Cardiac muscle cell (in vitro differentiated cells and primary cell): ENCODE data around the gene STIM2. TPM values are rescaled to one million over a fixed set of nuclear protein-coding genes. Genes with fewer than 3 reads are reported as not detected.

ENCODE experiments used
- DNase-seq, 2 donors: peaks; one replicate each; pipeline versions ENCODE4 v3.0.0 to v3.0.0-alpha.2; 2010 to 2017; ENCODE audit warnings: low read depth in 1 of 2, low spot score in 1 of 2
- H3K27ac ChIP-seq: fragments of 200-600 bp; sonication (generic); 2 replicates; pipeline ENCODE4 v1.5.1; 2016
- H3K27me3 ChIP-seq: fragments of 200-600 bp; sonication (generic); 2 replicates; pipeline ENCODE4 v1.6.0; 2016; ENCODE audit warnings: control low read depth
- H3K36me3 ChIP-seq: fragments of 200-600 bp; sonication (generic); 2 replicates; pipeline ENCODE4 v1.5.1; 2016; ENCODE audit warnings: control low read depth
- H3K4me1 ChIP-seq: fragments of 200-600 bp; sonication (generic); 2 replicates; pipeline ENCODE4 v1.8.1; 2017; ENCODE audit warnings: low read depth, mild to moderate bottlenecking, mixed run types
- H3K4me3 ChIP-seq: fragments of 200-600 bp; sonication (generic); 2 replicates; pipeline ENCODE4 v1.5.1; 2016; ENCODE audit warnings: mild to moderate bottlenecking
- H3K9me3 ChIP-seq: fragments of 200-600 bp; sonication (generic); 2 replicates; pipeline ENCODE4 v1.5.1; 2017; ENCODE audit warnings: low read depth, mild to moderate bottlenecking, control low read depth
- CTCF ChIP-seq: IDR thresholded peaks from 2 replicates; pipeline ENCODE4 v1.5.1; 2012; ENCODE audit warnings: low read depth, mild to moderate bottlenecking, low read length
- polyA plus RNA-seq: library from polyadenylated mRNA; unstranded; fragments of >200 nt; fragmentation: Nextera tagmentation; extraction: Ambion mirVana; gene quantifications from 2 replicates; pipeline ENCODE4 v1.2.1, GENCODE V29; 2016
- total RNA-seq: library from RNA; depleted of rRNA; stranded (reverse); fragments of >200 nt; gene quantifications from 2 replicates; pipeline ENCODE4 v1.2.3, GENCODE V29; 2016

Gene STIM2
- total and polyA plus RNA-seq, 2 experiments from 2014 or later, result 33.9 to 35.2 TPM

- no peak for DNase-seq
- Histone ChIP-seq H3K9me3 (no peaks in the 10 kb centered on the region), H3K27ac (no peak overlapping the region), H3K4me3 (no peak overlapping the region), H3K27me3 (no peaks in the 10 kb centered on the region), H3K36me3 (no peaks in the 10 kb centered on the region), H3K4me1 (no peaks in the 10 kb centered on the region)
- no peak for TF ChIP-seq CTCF
These were observed 182.6 kb downstream of the STIM2 start for GRCh38 chr4:27043200-27043599.

- TF ChIP-seq CTCF, result no peak
- Histone ChIP-seq H3K4me1 (no peaks in the 10 kb centered on the region), H3K27ac (no peak overlapping the region), H3K36me3 (no peaks in the 10 kb centered on the region), H3K9me3 (no peaks in the 10 kb centered on the region), H3K4me3 (no peak overlapping the region), H3K27me3 (no peaks in the 10 kb centered on the region)
- no peak for DNase-seq
These were observed 186.2 kb downstream of the STIM2 start for GRCh38 chr4:27046851-27047250.

GRCh38 chr4:27048429-27049238 is 188.0 kb downstream of the STIM2 start:
- no peaks in the 10 kb centered on the region for H3K9me3 ChIP-seq
- no peak overlapping the region for H3K27ac ChIP-seq
- no peaks in the 10 kb centered on the region for H3K36me3 ChIP-seq
- peak; percentile 36 to 47 for DNase-seq
- peak; percentile 55 for TF ChIP-seq CTCF
- no peaks in the 10 kb centered on the region for H3K27me3 ChIP-seq
- no peak overlapping the region for H3K4me3 ChIP-seq
- no peaks in the 10 kb centered on the region for H3K4me1 ChIP-seq

- no peak for DNase-seq
- no peaks in the 10 kb centered on the region for H3K36me3 ChIP-seq
- H3K9me3 ChIP-seq, result no peaks in the 10 kb centered on the region
- no peak for TF ChIP-seq CTCF
- H3K27me3 ChIP-seq, result no peaks in the 10 kb centered on the region
- H3K4me1 ChIP-seq, result no peaks in the 10 kb centered on the region
- H3K4me3 ChIP-seq, result no peak overlapping the region
- H3K27ac ChIP-seq, result no peak overlapping the region
These were observed 188.7 kb downstream of the STIM2 start for GRCh38 chr4:27049239-27049829.

GRCh38 chr4:27050731-27051130 is 190.1 kb downstream of the STIM2 start:
- Histone ChIP-seq H3K4me3 (no peak overlapping the region), H3K27me3 (no peaks in the 10 kb centered on the region), H3K36me3 (no peaks in the 10 kb centered on the region), H3K4me1 (no peaks in the 10 kb centered on the region), H3K9me3 (no peaks in the 10 kb centered on the region), H3K27ac (no peak overlapping the region)
- no peak for DNase-seq
- no peak for TF ChIP-seq CTCF
